Astrocyte of the spinal cord (primary cell): ENCODE results near the gene RUNX2.

Source experiments
- DNase-seq: peaks from one replicate; pipeline ENCODE4 v3.0.0; 2011; ENCODE audit warnings: low read depth, low spot score
- H3K4me3 ChIP-seq: 2 replicates; pipeline ENCODE4 v1.5.1; 2011; ENCODE audit warnings: low read depth, mild to moderate bottlenecking, low read length, moderate library complexity
- in situ Hi-C: cut with HindIII; loops from 2 replicates; pipeline ENCODE4 v1.10.0; 2017; ENCODE audit warnings: low sequenced_read_pairs
- TF ChIP-seq, protein P1 (sequence below): IDR thresholded peaks from 2 replicates; pipeline ENCODE4 v1.5.1; 2012; ENCODE audit warnings: low read depth, mild to moderate bottlenecking, low read length, inconsistent platforms

Gene RUNX2

DNA sequence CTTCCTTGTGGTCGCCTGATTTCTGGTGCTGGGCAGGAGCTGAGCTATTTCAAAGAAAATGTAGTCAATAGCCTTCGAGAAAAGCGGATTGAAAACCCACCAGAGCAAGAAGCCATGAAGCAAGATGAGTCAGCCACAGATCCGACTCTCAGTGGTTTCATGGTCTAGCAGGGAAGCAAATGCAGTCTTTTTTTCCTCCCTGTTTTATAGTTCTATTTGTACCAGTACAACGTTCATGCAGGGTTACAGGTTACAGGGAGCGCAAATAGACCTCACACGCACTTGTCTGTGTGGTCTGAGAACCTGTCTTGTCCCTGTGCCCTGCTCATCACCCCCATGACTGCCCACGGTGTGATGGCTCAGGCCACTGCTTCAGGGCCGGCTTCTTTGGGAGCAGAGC, 359.4 kb downstream of the RUNX2 start:
- H3K4me3 ChIP-seq: no peak overlapping the region
- in situ Hi-C loops: no loop called here
- TF ChIP-seq, protein P1, sequence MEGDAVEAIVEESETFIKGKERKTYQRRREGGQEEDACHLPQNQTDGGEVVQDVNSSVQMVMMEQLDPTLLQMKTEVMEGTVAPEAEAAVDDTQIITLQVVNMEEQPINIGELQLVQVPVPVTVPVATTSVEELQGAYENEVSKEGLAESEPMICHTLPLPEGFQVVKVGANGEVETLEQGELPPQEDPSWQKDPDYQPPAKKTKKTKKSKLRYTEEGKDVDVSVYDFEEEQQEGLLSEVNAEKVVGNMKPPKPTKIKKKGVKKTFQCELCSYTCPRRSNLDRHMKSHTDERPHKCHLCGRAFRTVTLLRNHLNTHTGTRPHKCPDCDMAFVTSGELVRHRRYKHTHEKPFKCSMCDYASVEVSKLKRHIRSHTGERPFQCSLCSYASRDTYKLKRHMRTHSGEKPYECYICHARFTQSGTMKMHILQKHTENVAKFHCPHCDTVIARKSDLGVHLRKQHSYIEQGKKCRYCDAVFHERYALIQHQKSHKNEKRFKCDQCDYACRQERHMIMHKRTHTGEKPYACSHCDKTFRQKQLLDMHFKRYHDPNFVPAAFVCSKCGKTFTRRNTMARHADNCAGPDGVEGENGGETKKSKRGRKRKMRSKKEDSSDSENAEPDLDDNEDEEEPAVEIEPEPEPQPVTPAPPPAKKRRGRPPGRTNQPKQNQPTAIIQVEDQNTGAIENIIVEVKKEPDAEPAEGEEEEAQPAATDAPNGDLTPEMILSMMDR: no peak

DNA sequence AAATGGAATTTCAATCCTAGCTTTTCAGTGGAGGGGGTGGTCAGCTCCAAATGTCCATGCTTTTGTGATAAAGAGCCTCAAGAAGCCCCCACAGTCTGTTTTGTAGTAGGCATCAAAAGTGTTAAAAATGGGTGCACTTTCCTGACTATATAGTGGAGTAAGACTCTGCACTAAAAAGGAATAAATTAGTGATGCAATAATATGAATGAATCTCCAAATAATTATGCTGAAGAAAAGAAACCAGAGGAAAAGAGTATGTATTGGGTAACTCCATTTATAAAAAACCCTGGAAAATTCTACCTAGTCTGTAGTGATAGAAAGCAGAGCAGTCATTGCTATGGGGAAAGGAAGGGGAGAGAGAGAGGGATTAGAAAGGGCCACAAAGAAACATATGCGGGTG, 360.1 kb downstream of the RUNX2 start:
- H3K4me3 ChIP-seq: no peak overlapping the region
- DNase-seq: no peak
- in situ Hi-C loops: no loop called here
- TF ChIP-seq, protein P1: no peak

More for the DNA sequence above, 359.4 kb downstream of the RUNX2 start:
- DNase-seq: peak; percentile 48

DNA sequence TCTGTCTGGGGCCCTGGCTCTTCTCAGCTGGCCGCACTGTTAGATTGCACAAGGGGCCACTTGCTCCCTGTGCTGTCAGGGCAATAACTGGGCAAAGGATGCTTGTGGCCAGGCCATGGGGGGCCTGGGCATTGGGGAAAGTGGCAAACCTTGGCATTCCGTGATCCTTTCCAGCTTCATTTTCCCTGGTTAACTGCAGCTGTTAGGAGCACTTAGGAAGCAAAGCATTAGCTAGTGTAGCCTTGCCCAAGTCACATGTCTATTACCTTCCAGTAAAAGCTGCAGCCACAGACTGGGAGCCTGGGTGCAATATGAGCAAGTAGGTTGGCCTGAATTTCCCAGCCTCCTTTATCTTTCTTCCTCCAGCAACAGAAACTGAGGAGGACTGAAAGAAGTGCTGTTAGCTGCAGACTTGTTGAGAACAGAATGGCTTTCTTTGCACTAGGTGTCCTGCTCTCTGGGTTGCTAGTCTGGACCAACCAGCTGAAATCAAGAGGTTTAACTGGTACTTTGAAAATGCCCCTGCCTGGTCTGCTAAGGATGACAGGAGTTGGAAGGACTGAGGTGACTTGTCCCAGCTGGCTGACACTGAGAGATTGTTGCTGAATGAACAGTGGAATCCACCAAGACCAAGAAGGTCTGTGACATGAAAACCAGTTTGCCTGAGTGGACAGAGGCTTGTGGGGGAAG, 361.9 kb downstream of the RUNX2 start:
- in situ Hi-C loops: no loop called here

DNA sequence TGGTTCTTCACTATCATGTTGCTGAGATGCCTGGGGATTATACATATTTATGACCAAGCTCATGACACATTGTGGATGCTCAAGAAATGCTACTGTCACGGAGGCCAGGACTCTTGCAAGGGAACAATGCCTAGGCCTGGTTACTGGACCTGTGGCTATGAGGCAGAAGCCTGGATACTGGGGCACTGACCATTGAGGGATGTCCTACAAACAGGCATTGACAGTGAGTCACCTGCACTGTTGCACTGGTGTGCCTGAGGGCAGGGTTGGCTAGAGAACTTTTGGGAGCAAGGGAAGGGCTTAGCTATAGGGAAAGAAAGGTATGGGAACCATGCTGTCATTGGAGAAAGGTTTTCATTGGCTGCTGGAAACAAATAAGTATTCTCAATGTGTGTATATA, 362.7 kb downstream of the RUNX2 start:
- TF ChIP-seq, protein P1: no peak
- DNase-seq: no peak
- in situ Hi-C loops: no loop called here
- H3K4me3 ChIP-seq: no peak overlapping the region

More for the DNA sequence above, 361.9 kb downstream of the RUNX2 start:
- DNase-seq: no peak
- TF ChIP-seq, protein P1: no peak
- H3K4me3 ChIP-seq: no peak overlapping the region

DNA sequence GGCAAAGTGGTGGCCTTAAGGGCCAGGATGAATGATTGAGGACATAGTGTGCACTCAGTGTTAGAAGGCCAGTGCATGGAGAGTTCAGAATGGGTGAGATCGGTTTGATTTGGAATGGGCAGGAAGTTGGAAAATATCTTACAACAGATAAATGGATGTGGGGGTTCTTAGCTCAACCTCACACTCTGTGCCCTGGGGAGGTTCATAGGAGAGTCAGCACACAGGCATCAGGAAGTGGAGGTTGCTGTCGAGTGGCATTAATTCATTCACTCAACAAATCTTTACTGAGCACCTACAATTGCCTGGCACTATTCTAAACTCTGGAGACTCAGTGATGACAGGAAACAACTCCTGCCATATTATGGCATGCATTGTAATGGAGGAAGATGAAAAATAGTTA, 363.3 kb downstream of the RUNX2 start:
- TF ChIP-seq, protein P1: no peak
- in situ Hi-C loops: no loop called here
- H3K4me3 ChIP-seq: no peak overlapping the region
- no peak for DNase-seq

DNA sequence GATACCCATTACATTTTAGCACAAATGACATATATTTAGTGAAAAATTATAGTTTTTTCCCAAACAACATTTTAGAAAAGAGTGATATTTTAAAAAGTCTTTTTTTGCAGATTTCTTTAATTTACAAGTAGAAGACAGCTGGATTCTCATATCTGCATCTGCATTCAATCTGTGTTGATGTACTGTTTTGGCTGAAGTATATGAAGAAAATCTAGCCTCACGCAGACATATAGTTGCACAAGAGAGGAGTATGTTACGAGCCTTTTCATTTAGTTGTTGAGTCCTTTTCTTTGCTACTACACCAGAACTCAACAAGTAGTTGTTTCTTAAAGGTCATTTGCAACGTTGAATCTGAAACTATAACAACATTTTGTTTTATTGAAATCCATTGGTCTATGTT, 363.9 kb downstream of the RUNX2 start:
- in situ Hi-C loops: no loop called here
- TF ChIP-seq, protein P1: no peak
- DNase-seq: no peak
- no peak overlapping the region for H3K4me3 ChIP-seq
